HG02870 (cell line): ENCODE measurements around the gene RAB30.
A peak's percentile ranks its signal among the peaks of the same experiment; 100 is the strongest.
"Not testable (repeated sequence)": the region's sequence is repeated elsewhere in the genome, so short reads cannot be mapped to it uniquely, and the experiment has no call there.

Source experiments
- ATAC-seq: cut with Tn5 transposase; IDR thresholded peaks from one replicate; pipeline ENCODE4 v1.9.1; 2021; ENCODE audit warnings: mild to moderate bottlenecking, moderate library complexity; ENCODE audit not compliant: unreplicated experiment

The RAB30 gene

GRCh38 chr11:82988936-82989627 is 82.6 kb downstream of the RAB30 start:
- no peak for ATAC-seq

GRCh38 chr11:82987997-82988396 is 83.7 kb downstream of the RAB30 start:
- no peak for ATAC-seq

GRCh38 chr11:82986446-82986845 is 85.3 kb downstream of the RAB30 start:
- no peak for ATAC-seq

- ATAC-seq = no peak
These were observed 89.8 kb downstream of the RAB30 start for GRCh38 chr11:82981852-82982251.

GRCh38 chr11:82980947-82981346 is 90.8 kb downstream of the RAB30 start:
- no peak for ATAC-seq

GRCh38 chr11:82980292-82980691 is 91.4 kb downstream of the RAB30 start:
- ATAC-seq = no peak

GRCh38 chr11:82979824-82980223 is 91.9 kb downstream of the RAB30 start:
- ATAC-seq = no peak

- peak; percentile 65 for ATAC-seq
These were observed 93.1 kb downstream of the RAB30 start for GRCh38 chr11:82978422-82979099.

GRCh38 chr11:82976786-82977185 is 94.9 kb downstream of the RAB30 start:
- no peak for ATAC-seq

- ATAC-seq = no peak
These were observed 95.8 kb downstream of the RAB30 start for GRCh38 chr11:82975882-82976281.

GRCh38 chr11:82974851-82975250 is 96.8 kb downstream of the RAB30 start:
- ATAC-seq = no peak

GRCh38 chr11:82974135-82974534 is 97.6 kb downstream of the RAB30 start:
- ATAC-seq = no peak

- no peak for ATAC-seq
These were observed 99.6 kb downstream of the RAB30 start for GRCh38 chr11:82972103-82972502.

GRCh38 chr11:82971519-82971946 is 100.2 kb downstream of the RAB30 start:
- ATAC-seq = peak; percentile 53

- not testable (repeated sequence) for ATAC-seq
These were observed 101.1 kb downstream of the RAB30 start for GRCh38 chr11:82970507-82971083.

GRCh38 chr11:82969811-82970210 is 101.9 kb downstream of the RAB30 start:
- peak; percentile 94 for ATAC-seq

- no peak for ATAC-seq
These were observed 104.3 kb downstream of the RAB30 start for GRCh38 chr11:82967381-82967780.

- ATAC-seq = not testable (repeated sequence)
These were observed 109.7 kb downstream of the RAB30 start for GRCh38 chr11:82962021-82962420.

- ATAC-seq = no peak
These were observed 110.9 kb downstream of the RAB30 start for GRCh38 chr11:82960779-82961143.

- peak; percentile 83 for ATAC-seq
These were observed 111.5 kb downstream of the RAB30 start for GRCh38 chr11:82959987-82960778.

GRCh38 chr11:82955736-82956453 is 115.8 kb downstream of the RAB30 start:
- not testable (repeated sequence) for ATAC-seq
